ENCODE data around the gene RPS21.
A peak's percentile ranks its signal among the peaks of the same experiment; 100 is the strongest.

- TF ChIP-seq CTCF (IDR thresholded peaks at IDR 0.05), result peak in 5 of 6 experiments; percentile 20 to 61 (median 44)
- no peak for TF ChIP-seq POLR2AphosphoS5 (IDR thresholded peaks at IDR 0.05)
- TF ChIP-seq POLR2A (IDR thresholded peaks at IDR 0.05), result no peak
- no peak for TF ChIP-seq EP300 (IDR thresholded peaks at IDR 0.05)
Measured at GRCh38 chr20:62409931-62410745, 23.2 kb downstream of the RPS21 start.
